SK-N-MC (cell line): ENCODE data around the gene ZFR2.

Source experiments
- EZH2 ChIP-seq: fragments of 200-600 bp; sonication (generic); IDR thresholded peaks from one replicate; pipeline ENCODE4 v1.6.1; 2017; ENCODE audit warnings: antibody characterized with exemption
- FOXP2 ChIP-seq: optimal IDR thresholded peaks from 2 replicates; pipeline ENCODE3; 2011; ENCODE audit warnings: mild to moderate bottlenecking, moderate library complexity; ENCODE audit not compliant: insufficient read depth; ENCODE audit errors: extremely low read length, control extremely low read depth
- POLR2AphosphoS5 ChIP-seq: IDR thresholded peaks from 2 replicates; pipeline ENCODE4 v1.6.1; 2012; ENCODE audit warnings: mild to moderate bottlenecking, low read depth, low read length, borderline replicate concordance

- no peak for TF ChIP-seq POLR2AphosphoS5
- TF ChIP-seq EZH2: no peak
- no peak for TF ChIP-seq FOXP2
Observed at GRCh38 chr19:3770136-3770999, 98.5 kb downstream of the ZFR2 start.
